ENCODE measurements around the gene BMP10. TPM values are rescaled to one million over a fixed set of nuclear protein-coding genes. Genes with fewer than 3 reads are reported as not detected.
A peak's percentile ranks its signal among the peaks of the same experiment; 100 is the strongest.

The BMP10 gene
- total and polyA plus RNA-seq, 2 donors (not counting 1 experiment from before 2014, with no cell fraction given): not detected

- Histone ChIP-seq H3K9me3 (ENCODE audit: control insufficient read depth, insufficient read depth, low read depth, low read length) (no peaks in the 10 kb centered on the region), H3K27ac (ENCODE audit: insufficient read depth, low read length) (no peak overlapping the region), H3K27me3 (ENCODE audit: control insufficient read depth, insufficient read depth, low read length) (peaks cover 3% of the 10 kb centered on the region), H3K9ac (ENCODE audit: insufficient read depth, low read length) (no peak overlapping the region), H3K4me3 (replicated peaks in 1 of 4; ENCODE audit: control extremely low read depth in 1 of 4, insufficient read depth in 1 of 4, low read depth in 3 of 4, low read length in 4 of 4) (no peak overlapping the region), H2AFZ (ENCODE audit: low read length) (no peak overlapping the region), H3K4me2 (ENCODE audit: extremely low read depth, insufficient read depth, low read length) (no peak overlapping the region), H3K36me3 (ENCODE audit: control insufficient read depth, insufficient read depth, low read length) (no peaks in the 10 kb centered on the region), H4K20me1 (ENCODE audit: control insufficient read depth, extremely low read depth, insufficient read depth, low read length) (no peaks in the 10 kb centered on the region), H3K79me2 (ENCODE audit: control insufficient read depth, insufficient read depth, low read length) (no peaks in the 10 kb centered on the region), H3K4me1 (ENCODE audit: control insufficient read depth, extremely low read depth, insufficient read depth, low read length) (no peaks in the 10 kb centered on the region)
- no peak for TF ChIP-seq EZH2 (IDR thresholded peaks at IDR 0.05; ENCODE audit: low read length, missing control alignments)
- no peak for TF ChIP-seq CTCF (conservative IDR thresholded peaks at IDR 0.05 in 1 of 2, IDR thresholded peaks at IDR 0.05 in 1 of 2; ENCODE audit: low read depth in 1 of 2, low read length in 2 of 2)
- DNase-seq (ENCODE audit: low read depth in 2 of 2): peak; percentile 21 to 67
Observed at GRCh38 chr2:68853035-68853434, 18.2 kb downstream of the BMP10 start.

- Histone ChIP-seq H3K4me3 (replicated peaks in 1 of 4; ENCODE audit: control extremely low read depth in 1 of 4, insufficient read depth in 1 of 4, low read depth in 3 of 4, low read length in 4 of 4) (no peak overlapping the region), H3K9ac (ENCODE audit: insufficient read depth, low read length) (no peak overlapping the region), H3K9me3 (ENCODE audit: control insufficient read depth, insufficient read depth, low read depth, low read length) (no peaks in the 10 kb centered on the region), H3K36me3 (ENCODE audit: control insufficient read depth, insufficient read depth, low read length) (no peaks in the 10 kb centered on the region), H3K4me1 (ENCODE audit: control insufficient read depth, extremely low read depth, insufficient read depth, low read length) (no peaks in the 10 kb centered on the region), H3K27me3 (ENCODE audit: control insufficient read depth, insufficient read depth, low read length) (peaks cover 11% of the 10 kb centered on the region), H3K79me2 (ENCODE audit: control insufficient read depth, insufficient read depth, low read length) (no peaks in the 10 kb centered on the region), H2AFZ (ENCODE audit: low read length) (no peak overlapping the region), H3K4me2 (ENCODE audit: extremely low read depth, insufficient read depth, low read length) (no peak overlapping the region), H4K20me1 (ENCODE audit: control insufficient read depth, extremely low read depth, insufficient read depth, low read length) (no peaks in the 10 kb centered on the region), H3K27ac (ENCODE audit: insufficient read depth, low read length) (no peak overlapping the region)
- no peak for DNase-seq (ENCODE audit: low read depth in 2 of 2)
- TF ChIP-seq CTCF (conservative IDR thresholded peaks at IDR 0.05 in 1 of 2, IDR thresholded peaks at IDR 0.05 in 1 of 2; ENCODE audit: low read depth in 1 of 2, low read length in 2 of 2): no peak
- TF ChIP-seq EZH2 (IDR thresholded peaks at IDR 0.05; ENCODE audit: low read length, missing control alignments): no peak
Observed at GRCh38 chr2:68850524-68850923, 20.7 kb downstream of the BMP10 start.

GRCh38 chr2:68849579-68850030, 21.6 kb downstream of the BMP10 start:
- TF ChIP-seq CTCF (conservative IDR thresholded peaks at IDR 0.05 in 1 of 2, IDR thresholded peaks at IDR 0.05 in 1 of 2; ENCODE audit: low read depth in 1 of 2, low read length in 2 of 2) (no peak), EZH2 (IDR thresholded peaks at IDR 0.05; ENCODE audit: low read length, missing control alignments) (no peak)
- no peak overlapping the region for H2AFZ ChIP-seq (ENCODE audit: low read length)
- no peaks in the 10 kb centered on the region for H3K79me2 ChIP-seq (ENCODE audit: control insufficient read depth, insufficient read depth, low read length)
- peak; percentile 16 to 88 for DNase-seq (ENCODE audit: low read depth in 2 of 2)
- no peak overlapping the region for H3K27ac ChIP-seq (ENCODE audit: insufficient read depth, low read length)
- H3K4me3 ChIP-seq (replicated peaks in 1 of 4; ENCODE audit: control extremely low read depth in 1 of 4, insufficient read depth in 1 of 4, low read depth in 3 of 4, low read length in 4 of 4): no peak overlapping the region
- H3K36me3 ChIP-seq (ENCODE audit: control insufficient read depth, insufficient read depth, low read length): no peaks in the 10 kb centered on the region
- no peaks in the 10 kb centered on the region for H3K9me3 ChIP-seq (ENCODE audit: control insufficient read depth, insufficient read depth, low read depth, low read length)
- no peaks in the 10 kb centered on the region for H3K4me1 ChIP-seq (ENCODE audit: control insufficient read depth, extremely low read depth, insufficient read depth, low read length)
- H3K27me3 ChIP-seq (ENCODE audit: control insufficient read depth, insufficient read depth, low read length): peaks cover 13% of the 10 kb centered on the region
- no peak overlapping the region for H3K9ac ChIP-seq (ENCODE audit: insufficient read depth, low read length)
- no peaks in the 10 kb centered on the region for H4K20me1 ChIP-seq (ENCODE audit: control insufficient read depth, extremely low read depth, insufficient read depth, low read length)
- no peak overlapping the region for H3K4me2 ChIP-seq (ENCODE audit: extremely low read depth, insufficient read depth, low read length)
